Activated CD4-positive, alpha-beta T cell treated with anti-CD3 and anti-CD28 coated beads for 36 hours (primary cell): ENCODE results near the gene PLCB2. TPM values are rescaled to one million over a fixed set of nuclear protein-coding genes. Genes with fewer than 3 reads are reported as not detected.

Experiments
- ATAC-seq: fragments of 200-7000 bp; cut with Tn5 transposase; one replicate; pipeline ENCODE4 v1.10.0; 2021; ENCODE audit warnings: mild to moderate bottlenecking, moderate library complexity
- CTCF ChIA-PET: fragments of 350-600 bp; sonication (Branson Sonifier 250); formaldehyde crosslinking; loops from one replicate; lab custom pipeline; 2021; ENCODE audit warnings: antibody characterized with exemption; lab: Charles Lee
- POLR2A ChIA-PET: fragments of 350-600 bp; sonication (Branson Sonifier 250); formaldehyde crosslinking; loops from one replicate; lab custom pipeline; 2021; ENCODE audit warnings: antibody characterized with exemption, inconsistent platforms; lab: Charles Lee
- DNase-seq: peaks from one replicate; pipeline ENCODE4 v3.0.0-alpha.2; 2020
- H3K27ac Mint-ChIP-seq: one replicate; pipeline ENCODE4 v1.8.0; 2021; ENCODE audit warnings: mixed read lengths
- H3K27me3 Mint-ChIP-seq: one replicate; pipeline ENCODE4 v1.8.0; 2021; ENCODE audit warnings: mixed read lengths
- H3K36me3 Mint-ChIP-seq: one replicate; pipeline ENCODE4 v1.8.0; 2021; ENCODE audit warnings: low read depth, mixed read lengths
- H3K4me1 Mint-ChIP-seq: one replicate; pipeline ENCODE4 v1.8.0; 2021; ENCODE audit warnings: mixed read lengths
- H3K4me3 Mint-ChIP-seq: one replicate; pipeline ENCODE4 v1.8.0; 2021; ENCODE audit warnings: mild to moderate bottlenecking, moderate library complexity, mixed read lengths
- H3K9me3 Mint-ChIP-seq: one replicate; pipeline ENCODE4 v1.8.0; 2021; ENCODE audit warnings: low read depth, mixed read lengths
- intact Hi-C, 2 experiments: fragments of 100-400 bp; cut with DNase I in 1 of 2; cut with micrococcal nuclease in 1 of 2; formaldehyde crosslinking; loops; one replicate each; pipeline versions ENCODE4 v1.14.2 to v1.15.1; 2022 to 2024; cut with DNase I, micrococcal nuclease
- total RNA-seq, 2 experiments: library from RNA; stranded (reverse); gene quantifications; one replicate each; pipeline ENCODE4 v1.2.3, GENCODE V29; 2021

The PLCB2 gene
- total RNA-seq, 2 experiments from 2014 or later: 67.9 to 86.8 TPM

- Mint-ChIP-seq H3K27me3 (no peaks in the 10 kb centered on the region), H3K9me3 (no peaks in the 10 kb centered on the region), H3K36me3 (no peaks in the 10 kb centered on the region), H3K4me1 (peaks cover 2% of the 10 kb centered on the region), H3K4me3 (no peak within 1 kb of the TSS), H3K27ac (no peak within 1 kb of the TSS)
- DNase-seq (no peak), ATAC-seq (no peak)
- CTCF ChIA-PET: interaction anchor here (0.6 to 11.4 kb wide), 11 partner anchors 13 to 179 kb away, joined by 3 to 151 read pairs (median 12); partner anchors contain the start of genes INAFM2 and PLCB2
- intact Hi-C loops: loop anchor here in 1 of 2 experiments (5.0 kb wide), 1 partner anchor 166 kb away; no protein-coding TSS in a partner anchor
- POLR2A ChIA-PET: interaction anchor here (0.6 kb wide), 1 partner anchor 14 kb away, joined by 3 read pairs; no protein-coding TSS in a partner anchor
Observed at GRCh38 chr15:40340740-40341400, 33.1 kb upstream of the PLCB2 start, which contains the start of gene CCDC9B. TSS of gene CCDC9B (minus strand) at chr15:40340939. CDS start at chr15:40340819, 120 bp downstream.

- Mint-ChIP-seq H3K4me3 (no peak overlapping the region), H3K9me3 (no peaks in the 10 kb centered on the region), H3K27ac (no peak overlapping the region), H3K36me3 (no peaks in the 10 kb centered on the region), H3K27me3 (no peaks in the 10 kb centered on the region), H3K4me1 (peaks cover 2% of the 10 kb centered on the region)
- intact Hi-C loops: loop anchor here in 1 of 2 experiments (5.0 kb wide), 1 partner anchor 167 kb away; no protein-coding TSS in a partner anchor
- ATAC-seq (no peak), DNase-seq (no peak)
- CTCF ChIA-PET: interaction anchor here (0.6 to 11.4 kb wide), 14 partner anchors 12 to 180 kb away, joined by 3 to 151 read pairs (median 5); partner anchors contain the start of genes INAFM2 and PLCB2
- POLR2A ChIA-PET: interaction anchor here (0.6 to 0.7 kb wide), 3 partner anchors 14 to 42 kb away, joined by 3 to 7 read pairs (median 3); no protein-coding TSS in a partner anchor
Observed at GRCh38 chr15:40340038-40340739, 32.5 kb upstream of the PLCB2 start.

DNA sequence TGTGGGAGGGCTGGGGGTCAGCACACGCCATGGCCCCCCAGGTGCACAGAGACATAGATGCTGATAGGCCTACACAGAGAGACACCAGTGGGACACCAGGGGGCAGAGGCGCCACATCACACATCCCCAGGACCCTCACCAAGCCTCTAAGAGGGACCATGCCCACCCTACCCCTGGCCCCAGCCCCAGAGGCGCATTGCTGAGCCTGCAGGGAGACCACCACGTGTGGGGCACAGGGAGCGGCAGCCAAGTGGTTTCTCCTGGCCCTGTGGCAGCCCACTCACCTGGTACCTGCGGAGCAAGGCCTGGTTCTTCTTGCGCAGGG is 31.8 kb upstream of the PLCB2 start:
- Mint-ChIP-seq H3K4me1 (peaks cover 4% of the 10 kb centered on the region), H3K9me3 (no peaks in the 10 kb centered on the region), H3K27ac (no peak overlapping the region), H3K27me3 (no peaks in the 10 kb centered on the region), H3K4me3 (no peak overlapping the region), H3K36me3 (no peaks in the 10 kb centered on the region)
- DNase-seq (no peak), ATAC-seq (no peak)
- intact Hi-C loops: loop anchor here in 1 of 2 experiments (2.0 kb wide), 1 partner anchor 33 kb away; the partner anchor contains the start of gene PLCB2
- CTCF ChIA-PET: interaction anchor here (0.6 to 11.4 kb wide), 13 partner anchors 12 to 180 kb away, joined by 3 to 151 read pairs (median 5); partner anchors contain the start of genes INAFM2 and PLCB2
- POLR2A ChIA-PET: interaction anchor here (0.7 kb wide), 1 partner anchor 41 kb away, joined by 3 read pairs; no protein-coding TSS in a partner anchor

- Mint-ChIP-seq H3K36me3 (no peaks in the 10 kb centered on the region), H3K27ac (no peak overlapping the region), H3K4me3 (no peak overlapping the region), H3K9me3 (no peaks in the 10 kb centered on the region), H3K27me3 (no peaks in the 10 kb centered on the region), H3K4me1 (peaks cover 10% of the 10 kb centered on the region)
- DNase-seq (no peak), ATAC-seq (no peak)
- POLR2A ChIA-PET: no interaction called here
- CTCF ChIA-PET: interaction anchor here (0.6 to 11.4 kb wide), 16 partner anchors 11 to 247 kb away, joined by 3 to 151 read pairs (median 5); partner anchors contain the start of genes INAFM2 and PLCB2
- intact Hi-C loops: loop anchor here (1.0 to 2.0 kb wide), 5 partner anchors 16 to 60 kb away; partner anchors contain the start of genes PLCB2 (in 2 of the 2) and INAFM2 (in 1 of the 2)
Observed at GRCh38 chr15:40338921-40339620, 31.3 kb upstream of the PLCB2 start.

DNA sequence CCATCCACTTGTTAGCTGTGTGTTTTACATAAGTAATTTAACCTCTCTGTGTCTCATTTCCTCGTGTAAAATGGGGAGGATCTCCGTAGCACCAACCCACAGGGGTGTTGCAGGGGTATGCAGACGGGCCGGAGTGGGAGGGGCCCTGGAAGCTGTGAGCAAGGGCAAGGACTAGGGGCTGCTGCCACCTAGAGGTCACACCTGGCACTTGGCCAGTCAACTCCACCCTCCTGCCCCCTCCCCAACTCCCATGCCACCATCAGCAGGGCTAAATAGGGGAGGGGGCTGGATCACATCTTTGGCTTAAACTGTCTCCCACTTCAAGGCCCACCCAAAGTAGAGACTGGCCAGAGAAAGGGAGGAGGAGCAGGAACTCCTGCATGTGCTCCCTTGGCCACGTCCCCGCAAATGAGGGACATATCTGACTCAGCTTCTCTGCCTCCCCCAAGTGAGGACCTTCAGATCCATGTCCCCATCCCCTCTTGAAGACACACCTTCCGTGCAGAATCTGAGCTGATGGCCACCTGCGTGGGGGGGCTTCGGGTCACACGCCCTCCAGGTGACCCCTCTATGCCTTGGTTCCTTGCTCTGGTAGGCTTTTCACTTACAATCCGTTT is 30.4 kb upstream of the PLCB2 start:
- intact Hi-C loops: loop anchor here (1.0 to 2.0 kb wide), 5 partner anchors 15 to 59 kb away; partner anchors contain the start of genes PLCB2 (in 2 of the 2) and INAFM2 (in 1 of the 2)
- POLR2A ChIA-PET: interaction anchor here (0.6 kb wide), 1 partner anchor 56 kb away, joined by 7 read pairs; no protein-coding TSS in a partner anchor
- H3K27ac Mint-ChIP-seq: no peak overlapping the region
- no peaks in the 10 kb centered on the region for H3K27me3 Mint-ChIP-seq
- H3K4me1 Mint-ChIP-seq: peaks cover 16% of the 10 kb centered on the region
- CTCF ChIA-PET: interaction anchor here (0.6 to 11.4 kb wide), 35 partner anchors 10 to 402 kb away, joined by 3 to 151 read pairs (median 5); partner anchors contain the start of genes ANKRD63, INAFM2, IVD and KNSTRN
- H3K9me3 Mint-ChIP-seq: no peaks in the 10 kb centered on the region
- DNase-seq (peak; percentile 90), ATAC-seq (peak; percentile 90)
- no peaks in the 10 kb centered on the region for H3K36me3 Mint-ChIP-seq
- no peak overlapping the region for H3K4me3 Mint-ChIP-seq

DNA sequence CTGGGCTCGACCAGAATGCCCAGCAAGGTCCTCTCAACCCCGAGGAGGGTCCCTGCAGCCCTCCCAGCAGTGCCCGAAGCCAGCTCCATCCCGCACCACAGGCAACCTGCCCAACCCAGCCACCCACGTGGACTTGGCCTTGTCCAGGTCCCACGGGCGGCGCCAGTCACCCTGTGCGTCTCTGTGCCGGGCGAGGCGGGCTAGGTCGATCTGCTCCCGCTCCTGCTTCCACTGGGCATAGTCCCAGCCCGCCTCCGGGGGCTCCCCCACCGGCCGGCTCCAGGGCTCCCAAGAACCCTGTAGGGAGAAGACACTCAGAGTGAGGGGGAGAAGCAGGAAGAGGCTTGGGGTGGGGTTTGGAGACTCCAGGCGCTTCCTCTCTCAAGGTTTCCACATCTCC is 29.9 kb upstream of the PLCB2 start:
- no peak overlapping the region for H3K27ac Mint-ChIP-seq

DNA sequence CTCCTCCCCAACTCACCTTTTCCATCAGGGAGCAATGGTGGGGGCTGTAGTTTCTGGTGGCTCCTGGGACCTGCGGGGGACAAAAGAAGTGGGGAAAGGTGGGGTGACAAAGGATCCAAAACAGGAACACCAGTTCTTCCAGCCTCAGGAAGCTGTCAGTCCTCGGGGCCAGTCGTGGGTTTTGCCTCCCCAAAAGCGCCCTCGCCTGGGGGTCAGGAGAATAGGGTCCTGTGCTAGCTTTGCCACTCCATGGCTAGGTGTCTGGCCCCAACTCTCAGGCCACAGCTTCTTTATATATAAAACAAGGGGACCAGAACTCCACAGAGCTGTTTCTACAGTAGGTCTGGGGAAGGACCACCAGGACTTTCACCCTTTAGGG is 29.0 kb upstream of the PLCB2 start:
- Mint-ChIP-seq H3K27me3 (no peaks in the 10 kb centered on the region), H3K27ac (no peak overlapping the region), H3K4me3 (no peak overlapping the region), H3K36me3 (no peaks in the 10 kb centered on the region), H3K9me3 (no peaks in the 10 kb centered on the region), H3K4me1 (peaks cover 16% of the 10 kb centered on the region)
- POLR2A ChIA-PET: interaction anchor here (0.6 kb wide), 1 partner anchor 236 kb away, joined by 3 read pairs; no protein-coding TSS in a partner anchor
- intact Hi-C loops: no loop called here
- ATAC-seq (no peak), DNase-seq (peak; percentile 45)
- CTCF ChIA-PET: interaction anchor here (0.6 to 11.4 kb wide), 21 partner anchors 8 to 1833 kb away, joined by 3 to 151 read pairs (median 6); partner anchors contain the start of genes FSIP1, INAFM2, IVD and PLCB2

More for the DNA sequence above, 29.9 kb upstream of the PLCB2 start:
- DNase-seq (no peak), ATAC-seq (no peak)
- POLR2A ChIA-PET: interaction anchor here (0.6 kb wide), 1 partner anchor 56 kb away, joined by 7 read pairs; no protein-coding TSS in a partner anchor
- peaks cover 16% of the 10 kb centered on the region for H3K4me1 Mint-ChIP-seq
- CTCF ChIA-PET: interaction anchor here (0.6 to 11.4 kb wide), 34 partner anchors 10 to 555 kb away, joined by 3 to 151 read pairs (median 5); partner anchors contain the start of genes ANKRD63, CCDC32, FSIP1 and INAFM2
- no peak overlapping the region for H3K4me3 Mint-ChIP-seq
- H3K36me3 Mint-ChIP-seq: no peaks in the 10 kb centered on the region
- intact Hi-C loops: no loop called here
- H3K27me3 Mint-ChIP-seq: no peaks in the 10 kb centered on the region
- no peaks in the 10 kb centered on the region for H3K9me3 Mint-ChIP-seq

GRCh38 chr15:40335938-40336743 is 28.4 kb upstream of the PLCB2 start:
- DNase-seq: no peak
- intact Hi-C loops: no loop called here
- Mint-ChIP-seq H3K9me3 (no peaks in the 10 kb centered on the region), H3K4me1 (peaks cover 16% of the 10 kb centered on the region), H3K4me3 (no peak overlapping the region), H3K27me3 (no peaks in the 10 kb centered on the region), H3K36me3 (no peaks in the 10 kb centered on the region), H3K27ac (no peak overlapping the region)
- no peak for ATAC-seq
- POLR2A ChIA-PET: no interaction called here
- CTCF ChIA-PET: interaction anchor here (0.7 to 11.4 kb wide), 20 partner anchors 8 to 1833 kb away, joined by 3 to 151 read pairs (median 8); partner anchors contain the start of genes INAFM2, IVD and PLCB2

GRCh38 chr15:40334941-40335795 is 27.4 kb upstream of the PLCB2 start:
- DNase-seq: no peak
- Mint-ChIP-seq H3K9me3 (no peaks in the 10 kb centered on the region), H3K4me1 (peaks cover 16% of the 10 kb centered on the region), H3K27ac (no peak overlapping the region), H3K27me3 (no peaks in the 10 kb centered on the region), H3K4me3 (no peak overlapping the region), H3K36me3 (no peaks in the 10 kb centered on the region)
- ATAC-seq: no peak
- ChIA-PET POLR2A (interaction anchor here (0.6 kb wide), 1 partner anchor 370 kb away, joined by 6 read pairs; no protein-coding TSS in a partner anchor), CTCF (interaction anchor here (0.6 to 9.9 kb wide), 13 partner anchors 8 to 224 kb away, joined by 3 to 150 read pairs (median 6); partner anchors contain the start of genes INAFM2 and PLCB2)
- intact Hi-C loops: no loop called here
